ENCODE results near the gene MGAT5. TPM values are rescaled to one million over a fixed set of nuclear protein-coding genes. Genes with fewer than 3 reads are reported as not detected.
A peak's percentile ranks its signal among the peaks of the same experiment; 100 is the strongest.

The MGAT5 gene
- total RNA-seq, 1 experiment from 2014 or later = 11.5 TPM

- H3K9me3 ChIP-seq = no peaks in the 10 kb centered on the region; the same call in 1 of the 2 replicates
- H3K4me3 ChIP-seq = no peak overlapping the region
- no peak for DNase-seq
- no peaks in the 10 kb centered on the region for H3K27me3 ChIP-seq
- H3K36me3 ChIP-seq = no peaks in the 10 kb centered on the region
Measured at GRCh38 chr2:134226601-134227000, 27.3 kb upstream of the MGAT5 start.

GRCh38 chr2:134227666-134228065, 26.2 kb upstream of the MGAT5 start:
- H3K4me3 ChIP-seq = no peak overlapping the region
- DNase-seq = no peak
- no peaks in the 10 kb centered on the region for H3K36me3 ChIP-seq
- H3K9me3 ChIP-seq = no peaks in the 10 kb centered on the region; the same call in 1 of the 2 replicates
- no peaks in the 10 kb centered on the region for H3K27me3 ChIP-seq

- no peak for DNase-seq
Measured at GRCh38 chr2:134228493-134228903, 25.4 kb upstream of the MGAT5 start.

GRCh38 chr2:134229540-134229939, 24.3 kb upstream of the MGAT5 start:
- DNase-seq = no peak
- H3K27me3 ChIP-seq = no peaks in the 10 kb centered on the region
- no peak overlapping the region for H3K4me3 ChIP-seq
- no peaks in the 10 kb centered on the region; the same call in 1 of the 2 replicates for H3K9me3 ChIP-seq
- H3K36me3 ChIP-seq = no peaks in the 10 kb centered on the region

More at GRCh38 chr2:134228493-134228903, 25.4 kb upstream of the MGAT5 start:
- no peaks in the 10 kb centered on the region for H3K36me3 ChIP-seq
- no peaks in the 10 kb centered on the region; the same call in 1 of the 2 replicates for H3K9me3 ChIP-seq
- H3K27me3 ChIP-seq = no peaks in the 10 kb centered on the region
- H3K4me3 ChIP-seq = no peak overlapping the region

GRCh38 chr2:134230885-134231284, 23.0 kb upstream of the MGAT5 start:
- H3K36me3 ChIP-seq = no peaks in the 10 kb centered on the region
- H3K27me3 ChIP-seq = no peaks in the 10 kb centered on the region
- no peak overlapping the region for H3K4me3 ChIP-seq
- no peaks in the 10 kb centered on the region; the same call in 1 of the 2 replicates for H3K9me3 ChIP-seq
- no peak for DNase-seq

GRCh38 chr2:134231301-134231964, 22.4 kb upstream of the MGAT5 start:
- Histone ChIP-seq H3K27me3 (no peaks in the 10 kb centered on the region), H3K4me3 (no peak overlapping the region), H3K9me3 (no peaks in the 10 kb centered on the region; the same call in 1 of the 2 replicates), H3K36me3 (no peaks in the 10 kb centered on the region)
- no peak for DNase-seq

GRCh38 chr2:134231965-134232340, 21.9 kb upstream of the MGAT5 start:
- peak; percentile 10 for DNase-seq
- H3K9me3 ChIP-seq = no peaks in the 10 kb centered on the region; the same call in 1 of the 2 replicates
- H3K36me3 ChIP-seq = no peaks in the 10 kb centered on the region
- H3K4me3 ChIP-seq = no peak overlapping the region
- no peaks in the 10 kb centered on the region for H3K27me3 ChIP-seq

GRCh38 chr2:134232461-134232860, 21.4 kb upstream of the MGAT5 start:
- no peak for DNase-seq
- Histone ChIP-seq H3K9me3 (no peaks in the 10 kb centered on the region; the same call in 1 of the 2 replicates), H3K27me3 (no peaks in the 10 kb centered on the region), H3K36me3 (no peaks in the 10 kb centered on the region), H3K4me3 (no peak overlapping the region)

GRCh38 chr2:134232868-134233727, 20.8 kb upstream of the MGAT5 start:
- H3K4me3 ChIP-seq = no peak overlapping the region
- H3K27me3 ChIP-seq = no peaks in the 10 kb centered on the region
- no peaks in the 10 kb centered on the region for H3K36me3 ChIP-seq
- DNase-seq = no peak
- H3K9me3 ChIP-seq = no peaks in the 10 kb centered on the region; the same call in 1 of the 2 replicates

GRCh38 chr2:134233728-134234136, 20.1 kb upstream of the MGAT5 start:
- no peaks in the 10 kb centered on the region for H3K27me3 ChIP-seq
- no peak for DNase-seq
- H3K9me3 ChIP-seq = no peaks in the 10 kb centered on the region
- no peaks in the 10 kb centered on the region for H3K36me3 ChIP-seq
- no peak overlapping the region for H3K4me3 ChIP-seq

GRCh38 chr2:134234535-134234934, 19.3 kb upstream of the MGAT5 start:
- no peak for DNase-seq
- Histone ChIP-seq H3K36me3 (no peaks in the 10 kb centered on the region), H3K9me3 (no peaks in the 10 kb centered on the region), H3K27me3 (no peaks in the 10 kb centered on the region), H3K4me3 (no peak overlapping the region)

GRCh38 chr2:134235510-134236144, 18.2 kb upstream of the MGAT5 start:
- no peaks in the 10 kb centered on the region for H3K36me3 ChIP-seq
- DNase-seq = no peak
- H3K27me3 ChIP-seq = no peaks in the 10 kb centered on the region
- no peak overlapping the region for H3K4me3 ChIP-seq
- no peaks in the 10 kb centered on the region for H3K9me3 ChIP-seq

GRCh38 chr2:134238371-134238770, 15.5 kb upstream of the MGAT5 start:
- Histone ChIP-seq H3K27me3 (no peaks in the 10 kb centered on the region), H3K36me3 (no peaks in the 10 kb centered on the region), H3K4me3 (no peak overlapping the region), H3K9me3 (no peaks in the 10 kb centered on the region)
- no peak for DNase-seq

- Histone ChIP-seq H3K9me3 (no peaks in the 10 kb centered on the region), H3K4me3 (no peak overlapping the region), H3K36me3 (no peaks in the 10 kb centered on the region), H3K27me3 (no peaks in the 10 kb centered on the region)
- no peak for DNase-seq
Measured at GRCh38 chr2:134240061-134240460, 13.8 kb upstream of the MGAT5 start.

- no peak overlapping the region for H3K4me3 ChIP-seq
Measured at GRCh38 chr2:134241911-134242310, 12.0 kb upstream of the MGAT5 start.

GRCh38 chr2:134243244-134243643, 10.6 kb upstream of the MGAT5 start:
- DNase-seq = no peak
- Histone ChIP-seq H3K36me3 (no peaks in the 10 kb centered on the region), H3K4me3 (no peak overlapping the region), H3K9me3 (no peaks in the 10 kb centered on the region), H3K27me3 (no peaks in the 10 kb centered on the region)

More at GRCh38 chr2:134241911-134242310, 12.0 kb upstream of the MGAT5 start:
- Histone ChIP-seq H3K36me3 (no peaks in the 10 kb centered on the region), H3K9me3 (no peaks in the 10 kb centered on the region), H3K27me3 (no peaks in the 10 kb centered on the region)
- no peak for DNase-seq

GRCh38 chr2:134244086-134244485, 9.8 kb upstream of the MGAT5 start:
- Histone ChIP-seq H3K36me3 (no peaks in the 10 kb centered on the region), H3K27me3 (no peaks in the 10 kb centered on the region), H3K4me3 (no peak overlapping the region), H3K9me3 (no peaks in the 10 kb centered on the region)
- DNase-seq = no peak

Measured in MG63 (cell line).